Vagina (tissue), 2 donors: Measurements from ENCODE around the gene PTS.

Experiments
- CTCF ChIP-seq, 3 experiments: fragments of 450-650 bp in 2 of 3; fragments of 200-600 bp in 1 of 3; sonication (generic) in 1 of 3; IDR thresholded peaks; one replicate each; pipeline ENCODE4 v1.5.1; 2017 to 2019; ENCODE audit warnings: antibody characterized with exemption in 3 of 3, mild to moderate bottlenecking in 2 of 3, moderate library complexity in 2 of 3
- POLR2A ChIP-seq, 2 donors: fragments of 450-650 bp; IDR thresholded peaks; one replicate each; pipeline ENCODE4 v1.6.1; 2017; ENCODE audit warnings: antibody characterized with exemption in 2 of 2, mild to moderate bottlenecking in 2 of 2, moderate library complexity in 2 of 2
- POLR2AphosphoS5 ChIP-seq, 2 donors: sonication (generic); formaldehyde crosslinking; IDR thresholded peaks; one replicate each; pipeline ENCODE4 v1.9.0; 2017; ENCODE audit warnings: antibody characterized with exemption in 2 of 2, mild to moderate bottlenecking in 2 of 2, low read depth in 1 of 2; ENCODE audit not compliant: insufficient read depth in 1 of 2

- TF ChIP-seq CTCF (IDR thresholded peaks at IDR 0.05), result no peak
- TF ChIP-seq POLR2A (IDR thresholded peaks at IDR 0.05), result no peak
- no peak for TF ChIP-seq POLR2AphosphoS5 (IDR thresholded peaks at IDR 0.05; ENCODE audit: insufficient read depth in 1 of 2, low read depth in 1 of 2)
These were observed 2.5 kb downstream of the PTS start for GRCh38 chr11:112228706-112229105.
